Frontal cortex (tissue), 4 donors: Measurements from ENCODE around the gene NEGR1. TPM values are rescaled to one million over a fixed set of nuclear protein-coding genes. Genes with fewer than 3 reads are reported as not detected.

ENCODE experiments used
- DNase-seq, 2 donors: peaks; one replicate each; pipeline ENCODE4 v3.0.0; 2012; ENCODE audit warnings: low spot score in 2 of 2
- FAIRE-seq: peaks from 2 replicates; lab custom pipeline; 2012; peaks lifted over from hg19 to GRCh38; lab: Jason Lieb, UNC
- small RNA-seq: library from RNA; depleted of rRNA; stranded (forward); fragments of <200 nt; gene quantifications from one replicate; pipeline ENCODE3, GENCODE V24; 2014
- total RNA-seq: library from RNA; depleted of rRNA; stranded (reverse); fragments of >200 nt; gene quantifications from one replicate; pipeline ENCODE4 v1.2.3, GENCODE V29; 2014
- donor health status: control.
- donor health status: control.
- donor health status: control.

The NEGR1 gene
- total RNA-seq, 1 donor from 2014 or later = 78.7 TPM

GRCh38 chr1:71364236-71364635 is 918.1 kb downstream of the NEGR1 start:
- DNase-seq (no peak), FAIRE-seq (no peak)

- FAIRE-seq = no peak
Measured at GRCh38 chr1:71362691-71363090, 919.6 kb downstream of the NEGR1 start.

GRCh38 chr1:71362076-71362475 is 920.3 kb downstream of the NEGR1 start:
- no peak for DNase-seq
- no peak for FAIRE-seq

More at GRCh38 chr1:71362691-71363090, 919.6 kb downstream of the NEGR1 start:
- no peak for DNase-seq

- FAIRE-seq = no peak
- DNase-seq = no peak
Measured at GRCh38 chr1:71357708-71358107, 924.6 kb downstream of the NEGR1 start.

GRCh38 chr1:71351438-71351837 is 930.9 kb downstream of the NEGR1 start:
- no peak for FAIRE-seq
- no peak for DNase-seq

GRCh38 chr1:71350805-71351204 is 931.5 kb downstream of the NEGR1 start:
- FAIRE-seq = no peak
- no peak for DNase-seq

- DNase-seq (no peak), FAIRE-seq (no peak)
Measured at GRCh38 chr1:71350330-71350729, 932.0 kb downstream of the NEGR1 start.

Small RNA genes lying within 50 kb of the gene (small RNA-seq; reads per million reads assigned to genes)
- gene AL358453.1 = not detected
- gene AL359821.1 = not detected
